ENCODE results near the gene RAC3.

DNA sequence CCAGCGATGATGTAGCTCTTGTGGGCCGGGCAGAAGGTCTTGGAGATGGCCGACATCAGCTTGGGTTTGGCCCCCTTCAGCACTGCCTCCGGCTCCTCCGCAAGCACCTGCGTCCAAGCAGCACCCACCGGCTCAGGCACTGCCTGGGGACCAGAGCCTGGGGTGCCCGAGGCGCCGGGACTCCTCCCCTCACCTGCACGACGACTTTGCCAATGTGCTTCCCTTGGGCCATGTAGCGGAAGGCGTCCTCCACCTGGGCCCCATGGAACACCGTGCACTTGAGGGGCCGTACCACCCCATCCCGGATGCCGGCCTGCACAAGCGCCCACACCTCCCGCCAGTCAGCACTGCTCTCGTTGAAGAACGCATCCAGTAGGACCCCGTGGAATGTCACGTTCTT is 51.5 kb downstream of the RAC3 start:
- TF ChIP-seq, protein P1, sequence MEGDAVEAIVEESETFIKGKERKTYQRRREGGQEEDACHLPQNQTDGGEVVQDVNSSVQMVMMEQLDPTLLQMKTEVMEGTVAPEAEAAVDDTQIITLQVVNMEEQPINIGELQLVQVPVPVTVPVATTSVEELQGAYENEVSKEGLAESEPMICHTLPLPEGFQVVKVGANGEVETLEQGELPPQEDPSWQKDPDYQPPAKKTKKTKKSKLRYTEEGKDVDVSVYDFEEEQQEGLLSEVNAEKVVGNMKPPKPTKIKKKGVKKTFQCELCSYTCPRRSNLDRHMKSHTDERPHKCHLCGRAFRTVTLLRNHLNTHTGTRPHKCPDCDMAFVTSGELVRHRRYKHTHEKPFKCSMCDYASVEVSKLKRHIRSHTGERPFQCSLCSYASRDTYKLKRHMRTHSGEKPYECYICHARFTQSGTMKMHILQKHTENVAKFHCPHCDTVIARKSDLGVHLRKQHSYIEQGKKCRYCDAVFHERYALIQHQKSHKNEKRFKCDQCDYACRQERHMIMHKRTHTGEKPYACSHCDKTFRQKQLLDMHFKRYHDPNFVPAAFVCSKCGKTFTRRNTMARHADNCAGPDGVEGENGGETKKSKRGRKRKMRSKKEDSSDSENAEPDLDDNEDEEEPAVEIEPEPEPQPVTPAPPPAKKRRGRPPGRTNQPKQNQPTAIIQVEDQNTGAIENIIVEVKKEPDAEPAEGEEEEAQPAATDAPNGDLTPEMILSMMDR (IDR thresholded peaks at IDR 0.05): no peak
- TF ChIP-seq POLR2A (IDR thresholded peaks at IDR 0.05) (no peak), EP300 (IDR thresholded peaks at IDR 0.05) (no peak)

Data from tibial nerve (tissue), 4 donors.